Activated CD8-positive, alpha-beta memory T cell treated with anti-CD3 and anti-CD28 coated beads, Interleukin-2, amount 50 U/mL, for 24 hours (primary cell): Measurements from ENCODE around the gene POU6F2.
"Not testable (repeated sequence)": the region's sequence is repeated elsewhere in the genome, so short reads cannot be mapped to it uniquely, and the experiment has no call there.

Experiments used
- DNase-seq: peaks from one replicate; pipeline ENCODE4 v3.0.0-alpha.2; 2020; ENCODE audit errors: extremely low read depth

Gene POU6F2

DNA sequence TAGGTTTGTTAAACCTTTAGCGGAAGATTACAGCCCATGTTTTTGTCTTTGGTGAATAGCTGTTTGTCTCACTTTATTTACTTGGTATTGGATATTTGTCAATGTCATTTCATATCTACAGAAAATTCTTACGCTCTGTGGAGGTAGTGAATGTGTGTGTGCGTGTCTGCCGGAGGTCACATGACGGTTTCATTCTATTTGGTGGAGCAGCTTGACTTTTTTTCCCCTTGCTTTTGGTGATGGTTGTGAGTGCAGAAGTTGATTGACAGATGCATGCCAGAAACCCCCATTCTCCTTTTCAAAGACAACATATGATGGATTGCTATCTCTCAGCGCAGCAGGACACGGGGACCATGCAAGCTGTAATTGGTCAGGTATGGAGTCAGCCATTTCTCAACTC, at the start of gene POU6F2:
POU6F2 (plus strand) TSS at position 225 of the 400 bp plus-strand sequence; CDS start at position 270, 45 bp downstream.
- no peak for DNase-seq

DNA sequence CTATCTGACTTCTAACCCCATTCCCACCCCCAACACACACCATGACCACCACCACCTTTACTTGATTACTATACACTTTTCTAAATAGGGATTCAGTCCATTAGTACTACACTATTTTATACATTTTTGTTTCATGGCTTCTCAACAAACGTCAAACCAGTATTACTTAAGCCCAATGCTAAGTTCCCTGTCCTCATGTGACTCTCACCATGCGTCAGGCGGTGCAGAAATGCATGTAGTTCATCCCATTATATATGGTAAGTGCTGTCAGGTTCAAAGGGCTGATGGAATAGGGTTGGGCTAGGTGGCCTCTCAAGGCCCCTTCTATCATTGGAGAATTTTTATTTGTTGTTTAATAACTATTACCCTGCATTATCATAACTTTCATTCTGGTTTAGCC, 49.2 kb upstream of the POU6F2 start:
- no peak for DNase-seq

DNA sequence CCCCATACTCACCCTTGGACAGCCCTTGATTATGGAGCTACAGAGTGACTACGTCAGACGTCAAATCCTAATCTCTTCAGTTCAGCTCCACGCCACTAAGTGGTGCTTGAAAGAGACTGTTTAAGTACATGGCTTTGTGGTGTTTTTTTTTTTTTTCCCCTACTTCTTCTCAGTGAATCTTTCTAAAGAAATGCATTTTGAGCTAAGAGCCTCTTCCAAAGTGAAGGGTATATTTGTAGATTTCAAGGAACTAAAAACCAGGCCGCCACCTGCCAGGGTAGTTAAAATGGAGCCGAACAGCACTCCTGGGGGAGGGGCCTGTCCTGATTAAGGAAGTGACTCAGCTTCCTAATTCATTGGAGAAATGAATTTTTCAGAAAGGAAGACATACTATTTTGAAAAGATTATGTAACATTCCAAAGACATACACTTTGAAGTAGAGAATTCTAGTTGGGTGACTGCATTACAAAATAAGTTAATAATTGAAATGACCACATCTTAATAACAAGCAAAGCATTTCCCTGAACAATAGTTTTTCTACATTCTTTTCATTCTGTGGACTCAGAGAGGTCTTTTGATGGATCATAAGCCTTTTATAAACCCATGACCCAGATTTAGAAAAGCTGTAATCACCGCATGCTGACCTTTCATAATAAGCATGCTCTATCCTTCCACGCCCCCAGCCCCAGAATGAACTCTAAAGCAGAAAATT, 48.1 kb upstream of the POU6F2 start:
- no peak for DNase-seq

GRCh38 chr7:38932509-38933168, 45.1 kb upstream of the POU6F2 start:
- DNase-seq = peak; percentile 4

DNA sequence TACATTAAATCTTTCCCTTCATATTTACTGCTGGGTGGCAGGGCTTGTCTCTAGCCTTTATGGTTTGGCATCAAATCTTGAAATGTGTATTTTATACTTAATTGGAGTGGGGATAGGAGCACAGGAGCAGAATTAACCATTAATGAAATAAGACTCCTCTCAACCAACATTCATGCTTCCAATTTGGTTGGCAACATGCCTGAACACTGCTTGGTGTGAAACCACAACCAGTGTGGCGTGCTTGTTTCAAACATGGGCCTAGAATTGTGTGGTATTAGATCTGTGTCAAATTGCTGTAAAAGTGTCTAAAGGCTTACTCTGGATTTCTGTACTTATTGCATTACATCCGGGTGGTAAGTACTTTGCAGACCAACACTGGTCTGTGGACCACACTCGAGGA, 43.7 kb upstream of the POU6F2 start:
- DNase-seq = no peak

DNA sequence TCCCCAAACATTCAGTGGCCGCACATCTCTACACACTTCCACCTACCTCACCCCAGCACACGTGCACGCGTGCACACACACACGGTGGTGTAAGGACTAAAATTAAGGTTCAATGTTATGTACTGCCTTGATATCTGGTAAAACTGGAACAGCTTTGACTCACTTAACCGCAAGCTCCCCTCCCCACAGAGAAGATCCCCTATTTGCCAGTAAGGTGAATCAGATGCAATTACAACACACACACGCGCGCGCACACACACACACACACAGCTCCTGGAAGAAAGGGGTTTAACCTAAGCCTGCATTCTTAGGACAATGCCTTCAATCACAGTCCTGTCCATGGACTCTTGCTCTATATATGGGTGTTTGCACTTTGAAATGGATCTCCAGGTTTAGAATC, 43.2 kb upstream of the POU6F2 start:
- DNase-seq = no peak

- DNase-seq = no peak
Measured at GRCh38 chr7:38936641-38937040, 41.1 kb upstream of the POU6F2 start.

- DNase-seq = no peak
Measured at GRCh38 chr7:38938001-38938485, 39.7 kb upstream of the POU6F2 start.

DNA sequence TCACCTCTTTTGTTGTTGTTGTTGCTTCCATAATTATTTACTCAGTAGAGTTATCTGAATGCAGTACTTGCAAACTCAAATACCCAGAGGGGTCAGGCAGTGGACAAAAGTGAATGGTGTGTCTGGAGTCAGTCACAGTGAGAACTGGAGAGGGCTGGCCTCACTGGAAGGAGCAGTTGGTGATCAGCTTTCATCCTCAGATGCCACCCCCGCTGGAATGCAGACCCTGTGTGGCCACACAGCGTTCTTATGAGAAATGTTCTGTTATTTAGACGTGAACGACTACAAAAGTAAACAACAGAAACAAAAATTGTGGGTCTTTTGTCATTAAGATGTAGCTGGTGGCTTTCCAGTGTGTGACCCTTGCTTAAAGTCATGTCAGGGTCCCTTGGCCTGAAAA, 39.1 kb upstream of the POU6F2 start:
- DNase-seq = no peak

DNA sequence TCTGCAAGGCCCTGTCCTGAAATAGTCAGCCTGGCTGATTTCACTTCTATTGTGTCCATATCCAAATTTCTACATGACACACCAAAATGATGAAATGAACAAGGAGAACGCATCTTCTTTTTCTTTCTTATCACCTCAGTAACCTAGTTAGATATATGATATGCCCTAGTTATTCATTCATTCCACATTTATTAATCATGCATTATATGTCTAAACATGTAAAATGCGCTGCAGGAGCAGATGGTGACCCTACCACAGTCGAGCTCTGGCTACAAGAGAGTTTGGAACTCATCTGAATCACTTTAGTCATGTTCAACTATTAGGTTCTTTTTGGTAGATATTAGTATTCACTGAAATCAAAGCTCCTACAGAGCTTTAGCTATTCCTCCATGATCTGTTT, 36.9 kb upstream of the POU6F2 start:
- DNase-seq = no peak

DNA sequence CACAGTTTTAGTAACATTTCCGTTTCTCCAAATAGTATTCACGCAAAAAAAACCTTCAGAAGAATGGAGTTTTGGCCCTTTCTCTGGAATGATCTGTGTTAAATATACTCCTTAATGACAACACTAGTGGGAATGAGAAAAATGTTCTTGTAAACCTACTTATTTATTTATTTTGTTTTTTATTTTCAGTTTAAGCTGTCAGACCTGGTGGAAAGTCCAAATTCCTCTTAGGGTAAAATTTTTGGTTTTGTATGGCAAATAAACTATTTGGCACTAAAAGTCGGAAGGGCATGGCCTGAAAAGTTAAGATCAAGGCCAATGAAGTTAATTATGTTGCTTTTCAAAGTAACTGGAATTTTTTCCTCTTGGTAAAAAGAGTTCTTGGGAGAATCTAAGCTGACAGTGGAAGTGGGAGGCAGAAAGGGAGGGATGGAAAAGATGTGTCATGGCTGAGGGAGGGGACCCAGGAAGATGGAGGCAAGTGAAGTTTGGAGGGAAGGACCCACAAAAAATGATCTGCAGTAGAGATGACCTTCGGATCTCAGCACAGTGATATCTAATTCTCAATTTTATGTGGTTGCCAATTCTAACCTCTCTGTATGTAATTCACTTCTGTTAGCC, 35.2 kb upstream of the POU6F2 start:
- no peak for DNase-seq

DNA sequence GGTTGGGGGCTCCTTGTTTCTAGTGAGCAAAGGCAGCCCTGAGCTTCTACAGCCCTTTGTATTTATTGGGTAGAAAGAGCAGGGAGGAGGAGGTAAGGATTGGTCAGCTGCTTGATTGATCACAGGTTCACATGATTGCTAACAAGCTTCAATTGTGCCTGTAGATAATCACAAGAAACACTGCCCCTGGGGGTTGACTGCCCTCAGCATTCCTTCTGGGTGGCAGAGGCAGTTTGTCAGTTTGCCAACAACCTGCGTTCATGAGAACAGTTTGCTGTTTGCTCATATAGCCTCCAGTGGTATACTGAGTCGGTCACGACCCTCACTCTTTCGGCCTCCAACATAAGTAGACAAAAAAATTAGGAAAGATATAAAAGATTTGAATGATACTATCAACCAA, 30.2 kb upstream of the POU6F2 start:
- not testable (repeated sequence) for DNase-seq

DNA sequence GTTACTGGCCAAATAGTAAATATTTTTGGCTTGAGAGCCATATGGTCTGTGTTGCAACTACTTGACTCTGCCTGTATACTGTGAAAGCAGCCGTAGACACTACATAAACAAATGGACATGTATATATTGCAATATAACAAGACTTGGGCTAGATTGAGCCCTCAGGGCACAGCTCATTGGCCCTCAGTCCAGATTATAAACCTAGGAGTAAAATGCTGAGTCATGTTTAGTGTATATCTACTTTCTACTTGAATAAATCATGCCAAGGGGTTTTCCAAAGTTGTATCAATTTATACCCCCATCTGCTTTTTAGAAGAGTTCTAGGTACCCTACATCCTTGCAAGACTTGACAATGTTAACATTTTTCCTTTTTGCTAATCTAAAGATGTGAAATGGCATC, 27.4 kb upstream of the POU6F2 start:
- no peak for DNase-seq

DNA sequence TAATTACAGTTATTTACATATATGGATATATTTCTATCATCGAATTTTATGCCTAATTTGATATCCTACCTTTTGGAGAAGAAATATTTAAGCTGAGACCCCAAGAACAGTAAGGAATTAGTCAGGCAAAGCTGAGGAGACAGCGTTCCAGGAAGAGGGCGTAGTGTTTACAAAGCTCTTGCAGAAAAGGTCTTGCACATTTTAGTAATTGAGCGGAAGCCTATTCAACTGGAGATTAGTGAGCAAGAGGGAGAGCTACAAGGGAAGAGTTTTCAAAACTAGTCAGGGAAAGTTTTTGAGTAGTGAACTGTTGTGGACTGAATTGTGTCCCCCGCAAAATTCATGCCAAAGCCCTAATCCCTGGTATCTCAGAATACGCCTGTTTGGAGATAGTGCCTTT, 26.5 kb upstream of the POU6F2 start:
- DNase-seq = no peak

GRCh38 chr7:38953227-38953626, 24.5 kb upstream of the POU6F2 start:
- DNase-seq = no peak

GRCh38 chr7:38953971-38954370, 23.7 kb upstream of the POU6F2 start:
- no peak for DNase-seq

- no peak for DNase-seq
Measured at GRCh38 chr7:38955892-38956291, 21.8 kb upstream of the POU6F2 start.

- no peak for DNase-seq
Measured at GRCh38 chr7:38962028-38962427, 15.7 kb upstream of the POU6F2 start.

GRCh38 chr7:38964921-38965320, 12.8 kb upstream of the POU6F2 start:
- DNase-seq = no peak

GRCh38 chr7:38973760-38974159, 3.9 kb upstream of the POU6F2 start:
- DNase-seq = no peak

- DNase-seq = no peak
Measured at GRCh38 chr7:38975944-38976392, 1.7 kb upstream of the POU6F2 start.

GRCh38 chr7:38978491-38978890, 782 bp downstream of the POU6F2 start:
- DNase-seq = no peak

DNA sequence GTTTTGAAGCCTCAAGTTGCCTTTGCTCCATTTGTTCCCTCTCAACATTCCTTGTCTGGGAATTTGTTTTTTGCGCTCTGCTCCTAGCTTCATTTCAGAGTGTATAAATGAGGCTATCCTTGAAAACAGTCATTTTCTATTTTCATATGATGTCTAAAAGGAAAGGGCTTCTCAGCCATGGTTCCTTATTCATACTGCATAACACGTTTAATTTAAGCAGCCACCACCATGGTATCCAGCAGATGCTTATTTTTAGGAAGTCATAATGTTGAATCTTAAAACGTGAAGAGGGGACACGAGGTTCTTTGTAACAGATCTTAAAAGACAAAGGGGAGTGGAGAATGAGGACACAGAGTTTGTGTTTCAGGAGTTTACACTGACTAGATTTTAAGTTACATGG, 14.5 kb downstream of the POU6F2 start:
- DNase-seq = no peak
